WERI-Rb-1 (cell line): Measurements from ENCODE around the gene MYDGF.

ENCODE experiments used
- DNase-seq: peaks from one replicate; pipeline ENCODE4 v3.0.0-alpha.2; 2020
- H3K27ac ChIP-seq: fragments of 250-450 bp; sonication (Bioruptor Pico); 2 replicates; pipeline ENCODE4 v1.5.1; 2020; ENCODE audit warnings: mild to moderate bottlenecking, moderate library complexity
- H3K27me3 ChIP-seq: fragments of 250-450 bp; sonication (Bioruptor Pico); 2 replicates; pipeline ENCODE4 v1.5.1; 2021; ENCODE audit warnings: mild to moderate bottlenecking, low read depth, moderate library complexity; ENCODE audit not compliant: insufficient read depth, severe bottlenecking
- H3K36me3 ChIP-seq: fragments of 250-450 bp; sonication (Bioruptor Pico); 2 replicates; pipeline ENCODE4 v1.5.1; 2020; ENCODE audit warnings: mild to moderate bottlenecking, moderate library complexity
- H3K4me3 ChIP-seq: 2 replicates; pipeline ENCODE4 v1.5.1; 2011; ENCODE audit warnings: low read depth, mild to moderate bottlenecking, control low read depth, low read length
- H3K9me3 ChIP-seq: fragments of 250-450 bp; sonication (Bioruptor Pico); 2 replicates; pipeline ENCODE4 v1.5.1; 2021; ENCODE audit warnings: mild to moderate bottlenecking, moderate library complexity; ENCODE audit not compliant: severe bottlenecking
- CTCF ChIP-seq: IDR thresholded peaks from 2 replicates; pipeline ENCODE4 v1.5.1; 2011; ENCODE audit warnings: low read depth, mild to moderate bottlenecking, control low read depth, inconsistent platforms, low read length

Gene MYDGF

GRCh38 chr19:4703671-4704316, 33.7 kb upstream of the MYDGF start:
- Histone ChIP-seq H3K36me3 (peaks cover 57% of the 10 kb centered on the region), H3K9me3 (no peaks in the 10 kb centered on the region), H3K27me3 (no peaks in the 10 kb centered on the region), H3K4me3 (no peak overlapping the region), H3K27ac (no peak overlapping the region)
- no peak for TF ChIP-seq CTCF
- no peak for DNase-seq

- Histone ChIP-seq H3K27me3 (no peaks in the 10 kb centered on the region), H3K4me3 (no peak overlapping the region), H3K36me3 (peaks cover 65% of the 10 kb centered on the region), H3K9me3 (no peaks in the 10 kb centered on the region), H3K27ac (no peak overlapping the region)
- no peak for DNase-seq
- no peak for TF ChIP-seq CTCF
Measured at GRCh38 chr19:4702764-4703163, 32.6 kb upstream of the MYDGF start.

GRCh38 chr19:4701557-4701956, 31.4 kb upstream of the MYDGF start:
- no peak overlapping the region for H3K27ac ChIP-seq
- H3K9me3 ChIP-seq = no peaks in the 10 kb centered on the region
- DNase-seq = no peak
- H3K4me3 ChIP-seq = no peak overlapping the region
- peaks cover 76% of the 10 kb centered on the region for H3K36me3 ChIP-seq
- H3K27me3 ChIP-seq = no peaks in the 10 kb centered on the region
- no peak for TF ChIP-seq CTCF

GRCh38 chr19:4700693-4700970, 30.5 kb upstream of the MYDGF start:
- Histone ChIP-seq H3K27me3 (no peaks in the 10 kb centered on the region), H3K9me3 (no peaks in the 10 kb centered on the region), H3K4me3 (no peak overlapping the region), H3K36me3 (peaks cover 81% of the 10 kb centered on the region), H3K27ac (no peak overlapping the region)
- DNase-seq = no peak
- peak; percentile 31; the same call in 1 of the 2 replicates for TF ChIP-seq CTCF

GRCh38 chr19:4699826-4700692, 29.9 kb upstream of the MYDGF start:
- no peak for DNase-seq
- H3K27me3 ChIP-seq = no peaks in the 10 kb centered on the region
- no peak overlapping the region for H3K27ac ChIP-seq
- no peaks in the 10 kb centered on the region for H3K9me3 ChIP-seq
- H3K36me3 ChIP-seq = peaks cover 84% of the 10 kb centered on the region
- H3K4me3 ChIP-seq = no peak overlapping the region
- no peak for TF ChIP-seq CTCF

- Histone ChIP-seq H3K27ac (no peak overlapping the region), H3K9me3 (no peaks in the 10 kb centered on the region), H3K36me3 (peaks cover 84% of the 10 kb centered on the region), H3K4me3 (no peak overlapping the region), H3K27me3 (no peaks in the 10 kb centered on the region)
- no peak for DNase-seq
- TF ChIP-seq CTCF = no peak
Measured at GRCh38 chr19:4697304-4697703, 27.2 kb upstream of the MYDGF start.
